ENCODE data around the gene SCN4B. TPM values are rescaled to one million over a fixed set of nuclear protein-coding genes. Genes with fewer than 3 reads are reported as not detected.

The SCN4B gene
- total and polyA plus RNA-seq, 2 of the 8 experiments (the other 6 are each of a cell fraction or from before 2014, with no cell fraction given), result 2.8 to 4.9 TPM

GRCh38 chr11:118201966-118202365 is 49.3 kb upstream of the SCN4B start:
- no peak for FAIRE-seq
- TF ChIP-seq TBP (IDR thresholded peaks at IDR 0.05; ENCODE audit: low read depth, low read length) (no peak), JUND (IDR thresholded peaks at IDR 0.05; ENCODE audit: low read length) (no peak), TCF12 (IDR thresholded peaks at IDR 0.05; ENCODE audit: low read depth, low read length) (no peak), ZNF274 (IDR thresholded peaks at IDR 0.05; ENCODE audit: borderline replicate concordance, extremely low read depth, low read length) (no peak), SP2 (IDR thresholded peaks at IDR 0.05; ENCODE audit: low read length) (no peak), ASH2L (IDR thresholded peaks at IDR 0.05; ENCODE audit: low read length) (no peak), CTCF (IDR thresholded peaks at IDR 0.05; ENCODE audit: control extremely low read depth in 1 of 3, insufficient read depth in 1 of 3, low read depth in 1 of 3, low read length in 3 of 3) (no peak), BCL11A (IDR thresholded peaks at IDR 0.05; ENCODE audit: low read depth in 2 of 2, low read length in 2 of 2) (no peak), MAX (IDR thresholded peaks at IDR 0.05) (no peak), SIX5 (IDR thresholded peaks at IDR 0.05; ENCODE audit: low read depth, low read length) (no peak), GABPA (IDR thresholded peaks at IDR 0.05; ENCODE audit: borderline replicate concordance, insufficient read depth, low read length) (no peak), NRF1 (IDR thresholded peaks at IDR 0.05; ENCODE audit: low read depth, low read length) (no peak), KDM5A (IDR thresholded peaks at IDR 0.05; ENCODE audit: low read length) (no peak)

More at GRCh38 chr11:118201966-118202365, 49.3 kb upstream of the SCN4B start:
- Histone ChIP-seq H2BK12ac (ENCODE audit: low read depth, low read length) (no peak overlapping the region), H3K9ac (replicated peaks in 1 of 4; ENCODE audit: extremely low read depth in 1 of 4, low read depth in 3 of 4, low read length in 3 of 4) (no peak overlapping the region), H3K18ac (ENCODE audit: extremely low read depth, low read length) (no peak overlapping the region), H3K79me1 (ENCODE audit: low read depth, low read length) (no peaks in the 10 kb centered on the region), H3K56ac (replicated peaks; ENCODE audit: insufficient read length, low read depth, low read length) (no peak overlapping the region), H3K4me2 (ENCODE audit: insufficient read depth in 1 of 2, low read depth in 2 of 2, low read length in 2 of 2) (no peak overlapping the region), H3K36me3 (ENCODE audit: control insufficient read depth in 2 of 4, insufficient read depth in 4 of 4, low read length in 3 of 4) (no peaks in the 10 kb centered on the region), H3K27me3 (replicated peaks in 1 of 4; ENCODE audit: control insufficient read depth in 3 of 4, extremely low read depth in 1 of 4, insufficient read depth in 3 of 4, low read length in 3 of 4) (peaks cover 0 to 1% (median 0%) of the 10 kb centered on the region in 4 experiments; a peak in 1 of 7 replicates), H3K4me1 (replicated peaks in 1 of 4; ENCODE audit: control insufficient read depth in 3 of 4, insufficient read depth in 4 of 4, low read length in 3 of 4) (peaks cover 0 to 4% (median 2%) of the 10 kb centered on the region in 4 experiments; a peak in 3 of 7 replicates), H3K9me3 (ENCODE audit: insufficient read depth in 2 of 2, low read depth in 1 of 2, low read length in 1 of 2) (no peaks in the 10 kb centered on the region), H2AK5ac (ENCODE audit: low read depth, low read length) (no peak overlapping the region), H4K91ac (replicated peaks; ENCODE audit: insufficient read length, low read length) (no peak overlapping the region), H4K8ac (ENCODE audit: extremely low read depth, insufficient read depth, low read length) (no peak overlapping the region), H3K27ac (ENCODE audit: low read depth, low read length) (no peak overlapping the region), H3K23me2 (ENCODE audit: low read depth, low read length) (peaks cover 2% of the 10 kb centered on the region; the same call in 1 of the 2 replicates), H3K23ac (ENCODE audit: insufficient read length) (no peak overlapping the region), H3K4ac (replicated peaks; ENCODE audit: insufficient read length, low read depth, low read length) (no peak overlapping the region), H3K14ac (ENCODE audit: insufficient read length) (no peak overlapping the region), H4K5ac (ENCODE audit: insufficient read length, low read depth, low read length) (no peak overlapping the region), H4K20me1 (replicated peaks in 1 of 2; ENCODE audit: control insufficient read depth in 1 of 2, insufficient read depth in 2 of 2, low read length in 2 of 2) (no peaks in the 10 kb centered on the region), H2BK20ac (ENCODE audit: low read length) (no peak overlapping the region), H2BK5ac (ENCODE audit: low read depth, low read length) (no peak overlapping the region), H2BK120ac (replicated peaks; ENCODE audit: low read depth, low read length) (no peak overlapping the region), H3K4me3 (ENCODE audit: extremely low read depth in 1 of 4, insufficient read depth in 2 of 4, low read depth in 3 of 4, low read length in 4 of 4) (no peak overlapping the region), H2BK15ac (ENCODE audit: low read length) (no peak overlapping the region), H3K79me2 (ENCODE audit: control insufficient read depth in 1 of 2, insufficient read depth in 2 of 2, low read length in 2 of 2) (no peaks in the 10 kb centered on the region), H2AFZ (ENCODE audit: low read length) (no peak overlapping the region)
- DNase-seq (ENCODE audit: low read depth in 1 of 2, low spot score in 2 of 2), result no peak
- ChIA-PET POLR2A (ENCODE audit: partially characterized antibody) (no interaction called here), CTCF (ENCODE audit: partially characterized antibody) (interaction anchor here (0.6 to 1.6 kb wide), 9 partner anchors 12 to 151 kb away, joined by 3 to 5 read pairs (median 3); no protein-coding TSS in a partner anchor)
- WGBS, 2 experiments (ENCODE audit: extremely low coverage in 1 of 2, insufficient coverage in 1 of 2, insufficient read length in 1 of 2, insufficient replicate concordance in 2 of 2, low coverage in 1 of 2, low lambda C conversion rate in 2 of 2, missing lambda C conversion rate in 1 of 2), result 86% methylated on average over 2 of the region's 2 CpGs; no CpG with 5 or more reads in 1 of the 2 experiments

Measured in H1 (cell line).